ENCODE measurements around the gene MAP3K14. TPM values are rescaled to one million over a fixed set of nuclear protein-coding genes. Genes with fewer than 3 reads are reported as not detected.

Gene MAP3K14
- total RNA-seq, 4 donors from 2014 or later = 16.5 to 30.4 (median 24.7) TPM

GRCh38 chr17:45313421-45313771 is 3.4 kb downstream of the MAP3K14 start:
- TF ChIP-seq, protein P1, sequence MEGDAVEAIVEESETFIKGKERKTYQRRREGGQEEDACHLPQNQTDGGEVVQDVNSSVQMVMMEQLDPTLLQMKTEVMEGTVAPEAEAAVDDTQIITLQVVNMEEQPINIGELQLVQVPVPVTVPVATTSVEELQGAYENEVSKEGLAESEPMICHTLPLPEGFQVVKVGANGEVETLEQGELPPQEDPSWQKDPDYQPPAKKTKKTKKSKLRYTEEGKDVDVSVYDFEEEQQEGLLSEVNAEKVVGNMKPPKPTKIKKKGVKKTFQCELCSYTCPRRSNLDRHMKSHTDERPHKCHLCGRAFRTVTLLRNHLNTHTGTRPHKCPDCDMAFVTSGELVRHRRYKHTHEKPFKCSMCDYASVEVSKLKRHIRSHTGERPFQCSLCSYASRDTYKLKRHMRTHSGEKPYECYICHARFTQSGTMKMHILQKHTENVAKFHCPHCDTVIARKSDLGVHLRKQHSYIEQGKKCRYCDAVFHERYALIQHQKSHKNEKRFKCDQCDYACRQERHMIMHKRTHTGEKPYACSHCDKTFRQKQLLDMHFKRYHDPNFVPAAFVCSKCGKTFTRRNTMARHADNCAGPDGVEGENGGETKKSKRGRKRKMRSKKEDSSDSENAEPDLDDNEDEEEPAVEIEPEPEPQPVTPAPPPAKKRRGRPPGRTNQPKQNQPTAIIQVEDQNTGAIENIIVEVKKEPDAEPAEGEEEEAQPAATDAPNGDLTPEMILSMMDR (IDR thresholded peaks at IDR 0.05) = no peak
- TF ChIP-seq POLR2A (IDR thresholded peaks at IDR 0.05) = no peak
- Histone ChIP-seq H3K4me3 (peak overlapping the region in 2 of 4 donors; percentile 18 to 42), H3K36me3 (peaks cover 0 to 3% (median 0%) of the 10 kb centered on the region in 3 donors), H3K27me3 (no peaks in the 10 kb centered on the region), H3K4me1 (peaks cover 30 to 84% (median 45%) of the 10 kb centered on the region in 4 donors), H3K27ac (peak overlapping the region; percentile 98 to 100 (median 100)), H3K9me3 (no peaks in the 10 kb centered on the region)
- peak in 1 of 3 donors; percentile 60 for DNase-seq

DNA sequence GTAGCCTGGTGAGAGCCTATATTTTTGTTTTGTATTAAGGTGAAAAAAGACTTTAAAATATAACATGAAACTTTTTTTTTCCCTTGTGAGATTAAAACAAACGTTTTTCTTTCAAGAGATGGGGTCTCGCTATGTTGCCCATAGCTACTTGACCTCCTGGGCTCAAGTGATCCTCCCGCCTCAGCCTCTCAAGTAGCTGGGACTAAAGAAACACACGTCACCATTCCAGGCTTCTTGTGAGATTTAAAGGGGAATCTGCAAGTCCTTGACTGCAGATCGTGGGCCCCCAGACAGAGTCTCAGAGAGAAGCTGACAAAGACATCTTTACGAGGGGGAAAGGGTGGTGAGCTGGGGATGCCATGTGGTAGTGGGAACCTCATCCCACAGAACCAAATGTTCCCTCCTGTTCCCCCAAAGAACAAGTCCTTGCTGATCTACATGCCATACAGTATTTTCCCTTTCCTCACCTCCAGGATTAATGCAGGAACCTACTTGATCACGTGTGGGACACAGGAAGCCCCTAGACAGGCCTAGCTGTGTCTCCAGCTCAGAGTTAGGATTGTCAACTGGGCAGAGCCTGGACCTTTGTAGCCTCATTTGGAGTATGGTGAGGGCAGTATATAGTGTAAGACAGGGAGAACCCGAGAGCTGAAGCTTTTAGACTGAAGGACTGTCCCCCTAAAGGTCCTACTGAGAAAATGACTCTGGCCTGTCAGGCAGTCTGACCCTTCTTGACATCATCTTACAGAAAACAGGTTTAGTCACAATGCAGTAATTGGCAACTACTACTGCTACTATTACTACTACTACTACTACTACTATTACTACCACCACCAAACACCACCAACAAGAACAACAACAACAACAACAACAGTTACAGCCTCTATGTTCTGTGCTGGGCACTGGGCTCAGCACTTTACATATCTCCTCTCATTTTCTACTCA is 4.1 kb downstream of the MAP3K14 start:
- Histone ChIP-seq H3K36me3 (peaks cover 0 to 3% (median 0%) of the 10 kb centered on the region in 3 donors), H3K4me1 (peaks cover 30 to 84% (median 49%) of the 10 kb centered on the region in 4 donors), H3K4me3 (peak overlapping the region in 3 of 4 donors; percentile 18 to 46 (median 42)), H3K27me3 (no peaks in the 10 kb centered on the region), H3K9me3 (no peaks in the 10 kb centered on the region), H3K27ac (peak overlapping the region; percentile 98 to 100 (median 100))
- peak in 1 of 3 donors; percentile 53 for DNase-seq
- TF ChIP-seq, protein P1 (IDR thresholded peaks at IDR 0.05) = peak in 1 of 6 experiments; percentile 2
- no peak for TF ChIP-seq POLR2A (IDR thresholded peaks at IDR 0.05)

- peak overlapping the region; percentile 98 to 100 (median 100) for H3K27ac ChIP-seq
- H3K4me3 ChIP-seq = peak overlapping the region in 3 of 4 donors; percentile 13 to 46 (median 42)
- H3K36me3 ChIP-seq = peaks cover 0 to 3% (median 0%) of the 10 kb centered on the region in 3 donors
- peak; percentile 84 to 95 (median 86) for DNase-seq
- no peaks in the 10 kb centered on the region for H3K27me3 ChIP-seq
- H3K4me1 ChIP-seq = peaks cover 38 to 88% (median 52%) of the 10 kb centered on the region in 4 donors
- no peaks in the 10 kb centered on the region for H3K9me3 ChIP-seq
- TF ChIP-seq, protein P1 (IDR thresholded peaks at IDR 0.05) = no peak
- TF ChIP-seq POLR2A (IDR thresholded peaks at IDR 0.05) = peak; percentile 81 to 89
Measured at GRCh38 chr17:45311760-45312476, 4.9 kb downstream of the MAP3K14 start.

DNA sequence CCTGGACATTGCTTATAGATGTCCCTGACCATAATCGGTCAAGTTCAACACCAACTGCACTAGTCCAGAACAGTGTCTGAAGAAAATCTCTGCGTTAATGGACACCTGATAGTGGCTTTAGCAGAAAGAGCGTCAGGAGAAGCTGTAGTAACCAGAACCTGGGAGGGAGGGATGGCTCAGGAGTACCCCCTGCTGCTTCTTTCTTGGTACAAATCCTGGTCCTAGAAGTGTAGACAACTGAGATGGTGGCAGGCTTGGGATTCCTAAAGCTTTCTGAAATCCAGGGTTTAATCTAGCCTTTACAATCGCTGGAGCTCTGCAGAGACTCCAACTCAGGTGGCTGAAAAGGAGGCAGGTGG is 5.4 kb downstream of the MAP3K14 start:
- H3K4me3 ChIP-seq = peak overlapping the region in 3 of 4 donors; percentile 13 to 46 (median 42)

More for the DNA sequence above, 5.4 kb downstream of the MAP3K14 start:
- Histone ChIP-seq H3K36me3 (peaks cover 0 to 3% (median 0%) of the 10 kb centered on the region in 3 donors), H3K27me3 (no peaks in the 10 kb centered on the region), H3K4me1 (peaks cover 43 to 93% (median 56%) of the 10 kb centered on the region in 4 donors), H3K27ac (peak overlapping the region; percentile 98 to 100 (median 100)), H3K9me3 (no peaks in the 10 kb centered on the region)
- TF ChIP-seq POLR2A (IDR thresholded peaks at IDR 0.05) = no peak
- TF ChIP-seq, protein P1 (IDR thresholded peaks at IDR 0.05) = no peak
- no peak for DNase-seq

All from Peyer's patch (tissue), 4 donors.